ENCODE measurements around the gene ADAMTS12. TPM values are rescaled to one million over a fixed set of nuclear protein-coding genes. Genes with fewer than 3 reads are reported as not detected.

ADAMTS12 gene
- total RNA-seq, 2 donors from 2014 or later, result 2.3 to 8.9 TPM

- ATAC-seq (no peak), DNase-seq (no peak)
- no peak for TF ChIP-seq CTCF (IDR thresholded peaks at IDR 0.05)
- no peak for TF ChIP-seq POLR2A (IDR thresholded peaks at IDR 0.05)
- H3K27me3 ChIP-seq, result no peaks in the 10 kb centered on the region
- H3K27ac ChIP-seq, result no peak overlapping the region
- H3K36me3 ChIP-seq (replicated peaks in 1 of 2; ENCODE audit: insufficient read depth in 1 of 2, low read depth in 2 of 2), result no peaks in the 10 kb centered on the region
- no peak overlapping the region for H3K4me3 ChIP-seq
- H3K9me3 ChIP-seq, result no peaks in the 10 kb centered on the region
- H3K4me1 ChIP-seq, result peaks cover 2% of the 10 kb centered on the region
- 79 to 82% methylated on average over 9 of the region's 9 CpGs for WGBS, 2 donors
- intact Hi-C loops (cut with DNase I), result no loop called here
These were observed 165.2 kb downstream of the ADAMTS12 start for GRCh38 chr5:33726422-33727165.

- Histone ChIP-seq H3K4me3 (no peak overlapping the region), H3K36me3 (replicated peaks in 1 of 2; ENCODE audit: insufficient read depth in 1 of 2, low read depth in 2 of 2) (no peaks in the 10 kb centered on the region), H3K9me3 (no peaks in the 10 kb centered on the region), H3K27ac (no peak overlapping the region), H3K4me1 (peaks cover 5% of the 10 kb centered on the region), H3K27me3 (no peaks in the 10 kb centered on the region)
- 77 to 84% methylated on average over 3 of the region's 3 CpGs for WGBS, 2 donors
- no peak for ATAC-seq
- no peak for TF ChIP-seq CTCF (IDR thresholded peaks at IDR 0.05)
- no peak for TF ChIP-seq POLR2A (IDR thresholded peaks at IDR 0.05)
- intact Hi-C loops (cut with DNase I), result no loop called here
- peak in 1 of 4 donors; percentile 11 for DNase-seq
These were observed 166.0 kb downstream of the ADAMTS12 start for GRCh38 chr5:33725806-33726205.

GRCh38 chr5:33721491-33722200 lies 170.1 kb downstream of the ADAMTS12 start:
- no peaks in the 10 kb centered on the region for H3K9me3 ChIP-seq
- 14 to 27% methylated on average over 6 of the region's 6 CpGs for WGBS, 2 donors
- intact Hi-C loops (cut with DNase I), result no loop called here
- H3K36me3 ChIP-seq (replicated peaks in 1 of 2; ENCODE audit: insufficient read depth in 1 of 2, low read depth in 2 of 2), result no peaks in the 10 kb centered on the region
- no peak for ATAC-seq
- H3K27ac ChIP-seq, result no peak overlapping the region
- DNase-seq, result peak in 1 of 4 donors; percentile 15
- H3K4me3 ChIP-seq, result no peak overlapping the region
- no peaks in the 10 kb centered on the region for H3K27me3 ChIP-seq
- peaks cover 5% of the 10 kb centered on the region for H3K4me1 ChIP-seq
- no peak for TF ChIP-seq CTCF (IDR thresholded peaks at IDR 0.05)
- no peak for TF ChIP-seq POLR2A (IDR thresholded peaks at IDR 0.05)

GRCh38 chr5:33720176-33720575 lies 171.6 kb downstream of the ADAMTS12 start:
- Histone ChIP-seq H3K9me3 (no peaks in the 10 kb centered on the region), H3K27me3 (no peaks in the 10 kb centered on the region), H3K4me3 (no peak overlapping the region), H3K4me1 (peaks cover 5% of the 10 kb centered on the region), H3K36me3 (replicated peaks in 1 of 2; ENCODE audit: insufficient read depth in 1 of 2, low read depth in 2 of 2) (no peaks in the 10 kb centered on the region), H3K27ac (no peak overlapping the region)
- intact Hi-C loops (cut with DNase I), result no loop called here
- ATAC-seq, result no peak
- no peak for DNase-seq
- TF ChIP-seq CTCF (IDR thresholded peaks at IDR 0.05) (no peak), POLR2A (IDR thresholded peaks at IDR 0.05) (no peak)
- 73 to 75% methylated on average over 1 of the region's 1 CpG for WGBS, 2 donors

Data from body of pancreas (tissue), 4 donors.